Trophoblast cell (in vitro differentiated cells and primary cell): Measurements from ENCODE around the gene GDPD2.

Source experiments
- DNase-seq, 2 donors: peaks; one replicate each; pipeline ENCODE4 v3.0.0-alpha.2; 2016
- H2AFZ ChIP-seq: 2 replicates; pipeline ENCODE4 v1.6.1; 2013; ENCODE audit warnings: low read length, moderate library complexity, mild to moderate bottlenecking; ENCODE audit not compliant: insufficient read depth, poor library complexity
- H2AK5ac ChIP-seq: 2 replicates; pipeline ENCODE4 v1.6.1; 2013; ENCODE audit warnings: mild to moderate bottlenecking, low read length
- H2BK120ac ChIP-seq: 2 replicates; pipeline ENCODE4 v1.6.1; 2013; ENCODE audit warnings: low read length, mild to moderate bottlenecking, moderate library complexity; ENCODE audit not compliant: insufficient read depth, poor library complexity
- H2BK12ac ChIP-seq: 2 replicates; pipeline ENCODE4 v1.6.1; 2013; ENCODE audit warnings: mild to moderate bottlenecking, low read length, moderate library complexity
- H2BK5ac ChIP-seq: 2 replicates; pipeline ENCODE4 v1.6.1; 2013; ENCODE audit warnings: low read length, low read depth, moderate library complexity, mild to moderate bottlenecking; ENCODE audit not compliant: poor library complexity
- H3K14ac ChIP-seq: 2 replicates; pipeline ENCODE4 v1.6.1; 2013; ENCODE audit warnings: mild to moderate bottlenecking, low read length
- H3K18ac ChIP-seq: 2 replicates; pipeline ENCODE4 v1.6.1; 2013; ENCODE audit warnings: mild to moderate bottlenecking, low read length
- H3K23ac ChIP-seq: 2 replicates; pipeline ENCODE4 v1.6.1; 2013; ENCODE audit warnings: low read length
- H3K27ac ChIP-seq: 2 replicates; pipeline ENCODE4 v1.5.1; 2013; ENCODE audit warnings: low read depth, mild to moderate bottlenecking, inconsistent platforms, low read length, moderate library complexity
- H3K27me3 ChIP-seq: 2 replicates; pipeline ENCODE4 v1.6.1; 2013; ENCODE audit warnings: inconsistent platforms, mild to moderate bottlenecking, low read length, moderate library complexity; ENCODE audit not compliant: insufficient read depth
- H3K36me3 ChIP-seq, 2 experiments: 1 replicate in 1 of 2; 2 replicates in 1 of 2; pipeline ENCODE4 v1.6.1; 2013; ENCODE audit warnings: low read length in 2 of 2, mild to moderate bottlenecking in 2 of 2, moderate library complexity in 1 of 2; ENCODE audit not compliant: insufficient read depth in 2 of 2, control insufficient read depth in 1 of 2
- H3K4ac ChIP-seq: 2 replicates; pipeline ENCODE4 v1.6.1; 2013; ENCODE audit warnings: low read depth, mild to moderate bottlenecking, low read length, moderate library complexity
- H3K4me1 ChIP-seq, 2 experiments: 1 replicate in 1 of 2; 2 replicates in 1 of 2; pipeline ENCODE4 v1.6.1; 2013; ENCODE audit warnings: low read length in 2 of 2, mild to moderate bottlenecking in 2 of 2, moderate library complexity in 1 of 2; ENCODE audit not compliant: insufficient read depth in 2 of 2, control insufficient read depth in 1 of 2
- H3K4me2 ChIP-seq: 2 replicates; pipeline ENCODE4 v1.6.1; 2013; ENCODE audit warnings: inconsistent platforms, mild to moderate bottlenecking, low read length, moderate library complexity
- H3K4me3 ChIP-seq: 2 replicates; pipeline ENCODE4 v1.5.1; 2013; ENCODE audit warnings: mild to moderate bottlenecking, low read depth, low read length, inconsistent platforms
- H3K79me1 ChIP-seq: one replicate; pipeline ENCODE4 v1.6.1; 2013; ENCODE audit warnings: low read length
- H3K79me2 ChIP-seq: 2 replicates; pipeline ENCODE4 v1.6.1; 2013; ENCODE audit warnings: low read length, mild to moderate bottlenecking; ENCODE audit not compliant: control insufficient read depth, insufficient read depth, poor library complexity
- H3K9ac ChIP-seq: 2 replicates; pipeline ENCODE4 v1.6.1; 2013; ENCODE audit warnings: mild to moderate bottlenecking, low read length
- H3K9me3 ChIP-seq: 2 replicates; pipeline ENCODE4 v1.6.1; 2013; ENCODE audit warnings: low read depth, mild to moderate bottlenecking, control low read depth, inconsistent platforms, low read length; ENCODE audit not compliant: insufficient read depth
- H4K12ac ChIP-seq: 2 replicates; pipeline ENCODE4 v1.6.1; 2013; ENCODE audit warnings: low read depth, mild to moderate bottlenecking, low read length, moderate library complexity
- H4K8ac ChIP-seq: 2 replicates; pipeline ENCODE4 v1.6.1; 2013; ENCODE audit warnings: low read depth, mild to moderate bottlenecking, low read length, moderate library complexity
- H4K91ac ChIP-seq: one replicate; pipeline ENCODE4 v1.6.1; 2013; ENCODE audit warnings: low read depth, mild to moderate bottlenecking, low read length, moderate library complexity
- WGBS: extraction: QIAGEN DNeasy Blood & Tissue Kit; methylation state at CpG from one replicate; pipeline ENCODE4 v1.1.7; 2013; ENCODE audit warnings: missing lambda C conversion rate; ENCODE audit not compliant: insufficient read length, insufficient coverage; ENCODE audit errors: extremely low coverage; 5-methylcytosine and 5-hydroxymethylcytosine counted together

Gene GDPD2

DNA sequence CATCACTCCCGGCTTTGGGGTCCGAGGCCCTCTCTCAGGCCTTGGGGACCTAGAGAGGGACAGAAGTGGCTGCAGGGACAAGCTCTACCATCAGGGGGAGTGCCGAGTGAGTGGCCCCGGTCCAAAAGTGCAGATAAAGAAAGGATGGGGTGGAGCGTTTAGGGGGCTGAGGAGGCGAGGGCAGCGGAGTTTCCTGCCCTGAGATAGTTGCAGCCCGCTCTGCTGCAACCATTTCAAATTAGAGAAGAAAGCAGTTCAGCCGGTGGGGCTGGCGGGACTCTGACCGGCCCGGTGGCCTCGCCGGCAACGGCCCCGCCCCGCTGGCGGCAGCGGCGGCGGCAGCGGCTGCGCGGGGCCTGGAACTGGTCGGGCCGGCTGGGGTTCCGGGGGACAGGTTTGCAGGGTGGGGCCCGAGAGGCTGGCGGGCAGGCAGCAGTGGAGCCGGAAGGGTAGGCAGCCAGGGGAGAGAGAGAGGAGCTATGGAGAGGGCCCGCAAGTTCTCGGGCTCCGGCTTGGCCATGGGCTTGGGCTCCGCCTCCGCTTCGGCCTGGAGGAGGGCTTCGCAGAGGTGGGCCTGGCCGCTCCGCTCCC lies 29.1 kb downstream of the GDPD2 start:
- Histone ChIP-seq H3K4me1 (peaks cover 10 to 11% of the 10 kb centered on the region in 2 experiments), H2AFZ (peak overlapping the region; percentile 96), H3K27me3 (no peaks in the 10 kb centered on the region), H3K4ac (peak overlapping the region; percentile 85), H3K23ac (no peak overlapping the region), H3K79me1 (peaks cover 17% of the 10 kb centered on the region), H4K8ac (peak overlapping the region; percentile 89), H2AK5ac (peak overlapping the region; percentile 35), H3K36me3 (no peaks in the 10 kb centered on the region), H4K12ac (peak overlapping the region; percentile 78), H2BK5ac (peak overlapping the region; percentile 69), H3K27ac (peak overlapping the region; percentile 53), H2BK12ac (no peak overlapping the region), H3K9me3 (no peaks in the 10 kb centered on the region), H3K4me2 (peak overlapping the region; percentile 78), H3K14ac (peak overlapping the region; percentile 75), H3K18ac (peak overlapping the region; percentile 86), H3K4me3 (peak overlapping the region; percentile 69), H4K91ac (peak overlapping the region; percentile 95), H3K9ac (peak overlapping the region; percentile 74), H3K79me2 (peaks cover 9% of the 10 kb centered on the region), H2BK120ac (peak overlapping the region; percentile 89)
- peak in 1 of 2 donors; percentile 38 for DNase-seq
- WGBS: no CpG with 5 or more reads among the region's 39 CpGs

DNA sequence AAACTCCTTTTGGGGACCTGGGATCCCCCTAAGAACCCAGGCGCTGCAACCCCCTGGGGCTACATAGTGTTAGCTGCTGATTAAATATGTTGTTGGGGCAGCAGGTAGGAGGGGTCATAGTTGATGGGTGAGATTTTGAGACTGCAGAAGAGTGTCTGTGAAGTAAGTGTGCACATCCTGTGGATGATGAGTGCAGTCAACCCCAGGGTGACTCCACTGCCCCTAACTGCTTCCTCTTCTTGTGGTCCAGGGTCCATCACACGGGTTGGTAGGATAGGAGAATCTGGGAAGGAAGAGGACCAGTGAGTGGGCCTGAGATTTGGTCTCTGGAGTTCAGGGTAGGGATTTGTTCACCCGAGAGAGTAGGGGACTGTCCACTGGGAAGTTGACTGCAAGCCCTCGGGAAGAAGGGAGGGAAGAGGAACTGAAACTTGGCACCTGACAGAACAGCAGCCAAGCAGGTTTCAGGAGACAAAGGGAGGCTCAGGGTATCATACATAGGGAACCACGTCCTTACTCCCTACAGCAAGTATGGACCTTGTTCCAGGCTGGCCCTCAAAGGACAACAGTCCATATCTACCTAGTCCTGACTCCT lies 30.0 kb downstream of the GDPD2 start:
- Histone ChIP-seq H3K27ac (no peak overlapping the region), H3K23ac (no peak overlapping the region), H3K9me3 (no peaks in the 10 kb centered on the region), H2AFZ (no peak overlapping the region), H3K36me3 (no peaks in the 10 kb centered on the region), H4K91ac (peak overlapping the region; percentile 95), H3K4ac (no peak overlapping the region), H4K12ac (no peak overlapping the region), H2BK12ac (no peak overlapping the region), H2BK120ac (peak overlapping the region; percentile 89), H3K9ac (no peak overlapping the region), H3K4me2 (peak overlapping the region; percentile 78), H2AK5ac (no peak overlapping the region), H3K79me2 (peaks cover 9% of the 10 kb centered on the region), H3K27me3 (no peaks in the 10 kb centered on the region), H3K4me3 (no peak overlapping the region), H3K14ac (peak overlapping the region; percentile 75), H2BK5ac (no peak overlapping the region), H3K4me1 (peaks cover 10 to 11% of the 10 kb centered on the region in 2 experiments), H4K8ac (peak overlapping the region; percentile 89), H3K18ac (no peak overlapping the region), H3K79me1 (peaks cover 17% of the 10 kb centered on the region)
- no peak for DNase-seq
- no CpG with 5 or more reads among the region's 5 CpGs for WGBS

- Histone ChIP-seq H3K27me3 (no peaks in the 10 kb centered on the region), H3K4me1 (peaks cover 10 to 11% of the 10 kb centered on the region in 2 experiments), H3K18ac (peak overlapping the region; percentile 92), H3K27ac (peak overlapping the region; percentile 74), H3K23ac (no peak overlapping the region), H3K9me3 (no peaks in the 10 kb centered on the region), H2BK12ac (no peak overlapping the region), H3K36me3 (no peaks in the 10 kb centered on the region), H3K9ac (peak overlapping the region; percentile 93), H2BK5ac (peak overlapping the region; percentile 65), H2BK120ac (peak overlapping the region; percentile 86), H3K79me2 (peaks cover 9% of the 10 kb centered on the region), H4K91ac (peak overlapping the region; percentile 92), H4K8ac (peak overlapping the region; percentile 92), H2AK5ac (peak overlapping the region; percentile 76), H3K4ac (peak overlapping the region; percentile 96), H3K4me3 (peak overlapping the region; percentile 88), H3K14ac (peak overlapping the region; percentile 98), H2AFZ (peak overlapping the region; percentile 88), H3K4me2 (peak overlapping the region; percentile 97), H3K79me1 (peaks cover 17% of the 10 kb centered on the region), H4K12ac (peak overlapping the region; percentile 92)
- WGBS: no CpG with 5 or more reads among the region's 48 CpGs
- peak; percentile 39 to 51 for DNase-seq
Measured at GRCh38 chrX:70454441-70455365, 31.6 kb downstream of the GDPD2 start.
